ENCODE results near the gene CRISPLD2.

The CRISPLD2 gene

GRCh38 chr16:84808826-84809225, 11.0 kb upstream of the CRISPLD2 start:
- TF ChIP-seq TCF12 (IDR thresholded peaks at IDR 0.05; ENCODE audit: low read depth): no peak
- no peak for TF ChIP-seq RAD21 (IDR thresholded peaks at IDR 0.05; ENCODE audit: low read depth)
- no peak for TF ChIP-seq ZBTB7A (IDR thresholded peaks at IDR 0.05; ENCODE audit: low read depth)
- TF ChIP-seq REST (IDR thresholded peaks at IDR 0.05; ENCODE audit: low read depth): no peak

- TF ChIP-seq EGR1 (IDR thresholded peaks at IDR 0.05): no peak
- TF ChIP-seq TEAD4 (IDR thresholded peaks at IDR 0.05): no peak
- TF ChIP-seq REST (IDR thresholded peaks at IDR 0.05; ENCODE audit: low read depth): no peak
- TF ChIP-seq RAD21 (IDR thresholded peaks at IDR 0.05; ENCODE audit: low read depth): no peak
- TF ChIP-seq TCF12 (IDR thresholded peaks at IDR 0.05; ENCODE audit: low read depth): no peak
- no peak for TF ChIP-seq CEBPB (IDR thresholded peaks at IDR 0.05)
These were observed 9.1 kb upstream of the CRISPLD2 start for GRCh38 chr16:84810518-84811273.

DNA sequence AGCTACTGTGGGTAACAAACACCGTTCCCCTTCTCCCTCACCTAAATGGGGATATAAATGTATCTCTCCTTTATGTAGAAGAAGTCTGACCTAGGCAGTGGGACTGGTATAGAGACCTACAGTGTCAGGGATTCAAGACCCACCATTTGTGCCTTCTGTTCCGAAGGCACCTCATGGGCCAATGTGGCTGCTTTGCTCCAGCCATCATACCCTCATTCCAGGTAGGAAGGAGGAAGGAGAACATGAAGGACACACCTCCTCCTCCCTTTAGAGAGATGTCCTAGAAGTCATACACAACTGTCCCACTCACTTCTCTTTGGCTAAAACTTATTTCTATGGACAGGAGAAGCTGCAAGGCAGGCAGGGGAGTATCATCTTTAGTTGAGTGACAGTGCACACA, 8.3 kb upstream of the CRISPLD2 start:
- no peak for TF ChIP-seq TAF1 (IDR thresholded peaks at IDR 0.05; ENCODE audit: low read depth)
- TF ChIP-seq, protein P1, sequence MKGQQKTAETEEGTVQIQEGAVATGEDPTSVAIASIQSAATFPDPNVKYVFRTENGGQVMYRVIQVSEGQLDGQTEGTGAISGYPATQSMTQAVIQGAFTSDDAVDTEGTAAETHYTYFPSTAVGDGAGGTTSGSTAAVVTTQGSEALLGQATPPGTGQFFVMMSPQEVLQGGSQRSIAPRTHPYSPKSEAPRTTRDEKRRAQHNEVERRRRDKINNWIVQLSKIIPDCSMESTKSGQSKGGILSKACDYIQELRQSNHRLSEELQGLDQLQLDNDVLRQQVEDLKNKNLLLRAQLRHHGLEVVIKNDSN (IDR thresholded peaks at IDR 0.05): no peak
- TF ChIP-seq EP300 (IDR thresholded peaks at IDR 0.05; ENCODE audit: borderline replicate concordance): no peak
- TF ChIP-seq CREB1 (IDR thresholded peaks at IDR 0.05; ENCODE audit: low read depth): no peak
- TF ChIP-seq TEAD4 (IDR thresholded peaks at IDR 0.05): no peak
- TF ChIP-seq REST (IDR thresholded peaks at IDR 0.05; ENCODE audit: low read depth): no peak
- no peak for TF ChIP-seq CEBPB (IDR thresholded peaks at IDR 0.05)
- no peak for TF ChIP-seq ZBTB7A (IDR thresholded peaks at IDR 0.05; ENCODE audit: low read depth)
- TF ChIP-seq NFIC (IDR thresholded peaks at IDR 0.05): no peak
- no peak for TF ChIP-seq FOXM1 (IDR thresholded peaks at IDR 0.05; ENCODE audit: borderline replicate concordance, low read depth)

GRCh38 chr16:84813141-84813934, 6.4 kb upstream of the CRISPLD2 start:
- TF ChIP-seq, protein P1 (IDR thresholded peaks at IDR 0.05): peak; percentile 72
- TF ChIP-seq MAX (IDR thresholded peaks at IDR 0.05): 0 out of 2 replicates have a peak, but pooled peaks have one; percentile 32
- TF ChIP-seq RAD21 (IDR thresholded peaks at IDR 0.05; ENCODE audit: low read depth): no peak
- TF ChIP-seq YY1 (IDR thresholded peaks at IDR 0.05; ENCODE audit: low read depth): no peak

GRCh38 chr16:84815462-84815861, 4.3 kb upstream of the CRISPLD2 start:
- TF ChIP-seq ZBTB7A (IDR thresholded peaks at IDR 0.05; ENCODE audit: low read depth): no peak
- no peak for TF ChIP-seq MAX (IDR thresholded peaks at IDR 0.05)
- no peak for TF ChIP-seq TAF1 (IDR thresholded peaks at IDR 0.05; ENCODE audit: low read depth)
- TF ChIP-seq REST (IDR thresholded peaks at IDR 0.05; ENCODE audit: low read depth): no peak
- TF ChIP-seq TCF12 (IDR thresholded peaks at IDR 0.05; ENCODE audit: low read depth): no peak
- TF ChIP-seq EP300 (IDR thresholded peaks at IDR 0.05; ENCODE audit: borderline replicate concordance): no peak

All from Ishikawa (cell line).